Astrocyte (in vitro differentiated cells and primary cell): ENCODE measurements around the gene PLCB4. TPM values are rescaled to one million over a fixed set of nuclear protein-coding genes. Genes with fewer than 3 reads are reported as not detected.

ENCODE experiments used
- DNase-seq: peaks from one replicate; pipeline ENCODE4 v3.0.0-alpha.2; 2010; ENCODE audit warnings: low read depth
- FAIRE-seq: peaks from 2 replicates; lab custom pipeline; 2011; peaks lifted over from hg19 to GRCh38; lab: Jason Lieb, UNC
- H2AFZ ChIP-seq: 2 replicates; pipeline ENCODE4 v1.6.0; 2012; ENCODE audit warnings: low read depth, low read length, inconsistent platforms
- H3K27ac ChIP-seq: 2 replicates; pipeline ENCODE4 v1.5.1; 2011; ENCODE audit warnings: low read depth, low read length, inconsistent platforms
- H3K27me3 ChIP-seq: 2 replicates; pipeline ENCODE4 v1.6.0; 2011; ENCODE audit warnings: low read length, inconsistent platforms; ENCODE audit not compliant: insufficient read depth
- H3K36me3 ChIP-seq: 2 replicates; pipeline ENCODE4 v1.5.1; 2011; ENCODE audit warnings: low read length, inconsistent platforms; ENCODE audit not compliant: insufficient read depth
- H3K4me1 ChIP-seq: 2 replicates; pipeline ENCODE4 v1.5.1; 2011; ENCODE audit warnings: low read length, inconsistent platforms; ENCODE audit not compliant: insufficient read depth
- H3K4me2 ChIP-seq: 2 replicates; pipeline ENCODE4 v1.6.0; 2012; ENCODE audit warnings: low read length, inconsistent platforms
- H3K4me3 ChIP-seq: 2 replicates; pipeline ENCODE4 v1.5.1; 2011; ENCODE audit warnings: low read depth, mild to moderate bottlenecking, low read length, inconsistent platforms; ENCODE audit not compliant: insufficient read depth
- H3K79me2 ChIP-seq: 2 replicates; pipeline ENCODE4 v1.6.0; 2012; ENCODE audit warnings: mild to moderate bottlenecking, low read length, inconsistent platforms; ENCODE audit not compliant: insufficient read depth
- H3K9ac ChIP-seq: 2 replicates; pipeline ENCODE4 v1.6.0; 2012; ENCODE audit warnings: mild to moderate bottlenecking, low read length, inconsistent platforms
- H3K9me3 ChIP-seq: 2 replicates; pipeline ENCODE4 v1.5.1; 2012; ENCODE audit warnings: low read depth, mild to moderate bottlenecking, low read length, inconsistent platforms; ENCODE audit not compliant: insufficient read depth
- H4K20me1 ChIP-seq: 2 replicates; pipeline ENCODE4 v1.6.0; 2012; ENCODE audit warnings: low read length, inconsistent platforms; ENCODE audit not compliant: insufficient read depth
- H3K27ac Mint-ChIP-seq: one replicate; pipeline ENCODE4 v1.8.0; 2021; ENCODE audit warnings: mild to moderate bottlenecking, mixed read lengths; ENCODE audit not compliant: unreplicated experiment
- H3K27me3 Mint-ChIP-seq: one replicate; pipeline ENCODE4 v1.8.0; 2021; ENCODE audit warnings: low read depth, mixed read lengths; ENCODE audit not compliant: unreplicated experiment
- H3K36me3 Mint-ChIP-seq: one replicate; pipeline ENCODE4 v1.8.0; 2021; ENCODE audit warnings: low read depth, mixed read lengths; ENCODE audit not compliant: unreplicated experiment
- H3K4me1 Mint-ChIP-seq: one replicate; pipeline ENCODE4 v1.8.0; 2021; ENCODE audit warnings: low read depth, mixed read lengths; ENCODE audit not compliant: unreplicated experiment
- H3K4me3 Mint-ChIP-seq: one replicate; pipeline ENCODE4 v1.8.0; 2021; ENCODE audit warnings: mild to moderate bottlenecking, moderate library complexity, mixed read lengths; ENCODE audit not compliant: unreplicated experiment
- H3K9me3 Mint-ChIP-seq: one replicate; pipeline ENCODE4 v1.8.0; 2021; ENCODE audit warnings: mild to moderate bottlenecking, mixed read lengths; ENCODE audit not compliant: unreplicated experiment
- CTCF ChIP-seq: IDR thresholded peaks from 2 replicates; pipeline ENCODE4 v1.5.1; 2011; ENCODE audit warnings: low read depth, mild to moderate bottlenecking, inconsistent platforms, low read length, moderate library complexity; ENCODE audit not compliant: insufficient read depth
- EZH2 ChIP-seq: IDR thresholded peaks from 2 replicates; pipeline ENCODE4 v1.6.1; 2012; ENCODE audit warnings: mild to moderate bottlenecking, low read length, inconsistent platforms; ENCODE audit not compliant: insufficient read depth
- total RNA-seq: library from RNA; stranded (reverse); gene quantifications from 2 replicates; pipeline ENCODE4 v1.2.1, GENCODE V29; 2021

PLCB4 gene
- total RNA-seq, 1 donor from 2014 or later = 58.2 TPM

- H3K4me1 ChIP-seq = no peaks in the 10 kb centered on the region
- peak; percentile 30 for DNase-seq
- no peaks in the 10 kb centered on the region for H3K36me3 ChIP-seq
- no peaks in the 10 kb centered on the region for H3K9me3 ChIP-seq
- H3K36me3 Mint-ChIP-seq = no peaks in the 10 kb centered on the region
- no peak overlapping the region for H3K27ac ChIP-seq
- H3K4me3 Mint-ChIP-seq = no peak overlapping the region
- H3K27me3 Mint-ChIP-seq = peaks cover 3% of the 10 kb centered on the region
- TF ChIP-seq EZH2 = no peak
- peaks cover 8% of the 10 kb centered on the region for H3K4me1 Mint-ChIP-seq
- H3K79me2 ChIP-seq = no peaks in the 10 kb centered on the region
- no peaks in the 10 kb centered on the region for H4K20me1 ChIP-seq
- H3K9me3 Mint-ChIP-seq = peaks cover 1% of the 10 kb centered on the region
- no peak overlapping the region for H3K27ac Mint-ChIP-seq
- H3K9ac ChIP-seq = no peak overlapping the region
- H2AFZ ChIP-seq = no peak overlapping the region
- FAIRE-seq = no peak
- no peaks in the 10 kb centered on the region for H3K27me3 ChIP-seq
- H3K4me3 ChIP-seq = no peak overlapping the region
- no peak overlapping the region for H3K4me2 ChIP-seq
Measured at GRCh38 chr20:9493803-9494202, 424.9 kb downstream of the PLCB4 start.

- H3K4me3 ChIP-seq = no peak overlapping the region
- H3K27me3 ChIP-seq = no peaks in the 10 kb centered on the region
- peaks cover 1% of the 10 kb centered on the region for H3K9me3 Mint-ChIP-seq
- H3K36me3 ChIP-seq = no peaks in the 10 kb centered on the region
- H3K27ac ChIP-seq = no peak overlapping the region
- FAIRE-seq (no peak), DNase-seq (no peak)
- peaks cover 3% of the 10 kb centered on the region for H3K27me3 Mint-ChIP-seq
- H3K36me3 Mint-ChIP-seq = no peaks in the 10 kb centered on the region
- H3K4me1 ChIP-seq = no peaks in the 10 kb centered on the region
- H3K27ac Mint-ChIP-seq = no peak overlapping the region
- no peaks in the 10 kb centered on the region for H4K20me1 ChIP-seq
- H2AFZ ChIP-seq = no peak overlapping the region
- H3K4me3 Mint-ChIP-seq = no peak overlapping the region
- TF ChIP-seq CTCF (no peak), EZH2 (no peak)
- no peak overlapping the region for H3K4me2 ChIP-seq
- H3K4me1 Mint-ChIP-seq = peaks cover 2% of the 10 kb centered on the region
- H3K9ac ChIP-seq = no peak overlapping the region
- no peaks in the 10 kb centered on the region for H3K9me3 ChIP-seq
- no peaks in the 10 kb centered on the region for H3K79me2 ChIP-seq
Measured at GRCh38 chr20:9495701-9496100, 426.8 kb downstream of the PLCB4 start.

GRCh38 chr20:9496155-9496554 lies 427.3 kb downstream of the PLCB4 start:
- no peak for FAIRE-seq
- H3K27ac Mint-ChIP-seq = no peak overlapping the region

More at GRCh38 chr20:9496155-9496554, 427.3 kb downstream of the PLCB4 start:
- Histone ChIP-seq H3K27me3 (no peaks in the 10 kb centered on the region), H3K27ac (no peak overlapping the region), H2AFZ (no peak overlapping the region), H3K4me2 (no peak overlapping the region), H3K79me2 (no peaks in the 10 kb centered on the region), H4K20me1 (no peaks in the 10 kb centered on the region), H3K4me3 (no peak overlapping the region), H3K36me3 (no peaks in the 10 kb centered on the region), H3K9me3 (no peaks in the 10 kb centered on the region), H3K4me1 (no peaks in the 10 kb centered on the region), H3K9ac (no peak overlapping the region)
- peaks cover 3% of the 10 kb centered on the region for H3K27me3 Mint-ChIP-seq
- H3K9me3 Mint-ChIP-seq = peaks cover 1% of the 10 kb centered on the region
- no peak for DNase-seq
- H3K4me1 Mint-ChIP-seq = peaks cover 2% of the 10 kb centered on the region
- TF ChIP-seq EZH2 (no peak), CTCF (no peak)
- H3K4me3 Mint-ChIP-seq = no peak overlapping the region
- H3K36me3 Mint-ChIP-seq = no peaks in the 10 kb centered on the region
